Measurements from ENCODE around the gene ZBTB24. TPM values are rescaled to one million over a fixed set of nuclear protein-coding genes. Genes with fewer than 3 reads are reported as not detected.

The ZBTB24 gene
- total RNA-seq, 1 experiment from 2014 or later, result 27.3 TPM

GRCh38 chr6:109446072-109446471 lies 36.9 kb downstream of the ZBTB24 start:
- no peak overlapping the region for H4K8ac ChIP-seq (replicated peaks; ENCODE audit: insufficient read length, low read depth, low read length)

More at GRCh38 chr6:109446072-109446471, 36.9 kb downstream of the ZBTB24 start:
- no peak for DNase-seq
- no peak overlapping the region for H2AK5ac ChIP-seq (ENCODE audit: insufficient read length, low read length)
- TF ChIP-seq CTCF (conservative IDR thresholded peaks at IDR 0.05), result no peak
- H3K56ac ChIP-seq (ENCODE audit: insufficient read length, low read depth, low read length), result no peak overlapping the region
- no peaks in the 10 kb centered on the region; a peak in 1 of 5 replicates for H3K9me3 Mint-ChIP-seq
- H4K91ac ChIP-seq (ENCODE audit: insufficient read length, low read depth, low read length), result no peak overlapping the region
- WGBS (ENCODE audit: extremely low coverage, insufficient read length, low lambda C conversion rate), result no CpG with 5 or more reads among the region's 15 CpGs
- peaks cover 22 to 71% (median 55%) of the 10 kb centered on the region in 3 experiments for H3K36me3 Mint-ChIP-seq (ENCODE audit: insufficient read depth in 1 of 3, low read depth in 3 of 3)
- H3K4ac ChIP-seq (ENCODE audit: low read depth, low read length), result no peak overlapping the region
- no peak overlapping the region for H2BK5ac ChIP-seq (ENCODE audit: insufficient read length, low read length)
- no peak overlapping the region for H3K9ac ChIP-seq (ENCODE audit: extremely low read depth, insufficient read length, low read length)
- H3K79me1 ChIP-seq (ENCODE audit: insufficient read depth, low read depth, low read length, poor library complexity, severe bottlenecking), result no peaks in the 10 kb centered on the region
- no peaks in the 10 kb centered on the region for H3K27me3 Mint-ChIP-seq (ENCODE audit: low read depth)
- H3K23me2 ChIP-seq (ENCODE audit: insufficient read length, low read depth, low read length, poor library complexity, severe bottlenecking), result peaks cover 5% of the 10 kb centered on the region
- H2BK15ac ChIP-seq (ENCODE audit: low read depth, low read length), result no peak overlapping the region
- no peaks in the 10 kb centered on the region for H3K27me3 ChIP-seq (ENCODE audit: insufficient read depth, low read length)
- H3K23ac ChIP-seq (ENCODE audit: insufficient read length, low read depth, low read length), result no peak overlapping the region
- no peak overlapping the region for H2BK12ac ChIP-seq (ENCODE audit: insufficient read length, low read depth, low read length)
- H2AFZ ChIP-seq (ENCODE audit: low read length), result no peak overlapping the region
- H3K18ac ChIP-seq (ENCODE audit: insufficient read length, low read depth, low read length), result no peak overlapping the region
- no peak overlapping the region for H3K4me3 Mint-ChIP-seq
- H3K27ac ChIP-seq (ENCODE audit: insufficient read length, low read depth, low read length), result no peak overlapping the region
- H3K9me3 ChIP-seq (ENCODE audit: control insufficient read depth, low read depth, low read length), result no peaks in the 10 kb centered on the region
- H3K4me2 ChIP-seq (ENCODE audit: insufficient read depth, insufficient read length, low read length), result no peak overlapping the region
- H4K20me1 ChIP-seq (ENCODE audit: control insufficient read depth, insufficient read depth, insufficient read length), result no peaks in the 10 kb centered on the region
- no peak overlapping the region for H3K14ac ChIP-seq (ENCODE audit: insufficient read depth, low read length)
- no peak overlapping the region for H4K5ac ChIP-seq (ENCODE audit: insufficient read length, low read depth, low read length)
- H3K79me2 ChIP-seq (ENCODE audit: insufficient read depth, low read length), result no peaks in the 10 kb centered on the region
- no peak overlapping the region for H2BK120ac ChIP-seq (ENCODE audit: low read depth, low read length, poor library complexity, severe bottlenecking)
- no peak overlapping the region for H2BK20ac ChIP-seq (ENCODE audit: low read depth, low read length, poor library complexity, severe bottlenecking)
- no peak overlapping the region for H3K27ac Mint-ChIP-seq
- H3K4me1 Mint-ChIP-seq, result peaks cover 12% of the 10 kb centered on the region in 2 experiments
- no peak overlapping the region for H3T11ph ChIP-seq (ENCODE audit: low read length)
- H3K4me1 ChIP-seq (ENCODE audit: insufficient read depth, low read length), result peaks cover 3% of the 10 kb centered on the region; the same call in 1 of the 2 replicates

Data from H9 (cell line).